Psoas muscle (tissue), 8 donors: ENCODE results near the gene RABGGTB. TPM values are rescaled to one million over a fixed set of nuclear protein-coding genes. Genes with fewer than 3 reads are reported as not detected.
"Not testable (repeated sequence)": the region's sequence is repeated elsewhere in the genome, so short reads cannot be mapped to it uniquely, and the experiment has no call there.

ENCODE experiments used
- ATAC-seq, 4 donors: fragments of 200-7000 bp; cut with Tn5 transposase; one replicate each; pipeline ENCODE4 v1.9.1; 2020; ENCODE audit warnings: moderate library complexity in 3 of 4, mild to moderate bottlenecking in 2 of 4
- DNase-seq, 2 donors: peaks; one replicate each; pipeline ENCODE4 v3.0.0-alpha.2; 2020
- H3K27ac ChIP-seq: fragments of 200-600 bp; one replicate; pipeline ENCODE4 v1.8.0; 2022
- H3K27me3 ChIP-seq, 3 donors: fragments of 200-600 bp in 1 of 3; one replicate each; pipeline versions ENCODE4 v1.6.1 to v1.8.0; 2013 to 2022; ENCODE audit warnings: low read length in 2 of 3, mild to moderate bottlenecking in 2 of 3, moderate library complexity in 1 of 3; ENCODE audit not compliant: insufficient read depth in 3 of 3
- H3K36me3 ChIP-seq, 2 donors: fragments of 200-600 bp in 1 of 2; one replicate each; pipeline versions ENCODE4 v1.6.1 to v1.8.0; 2013 to 2022; ENCODE audit warnings: low read depth in 1 of 2, mild to moderate bottlenecking in 1 of 2, moderate library complexity in 1 of 2; ENCODE audit not compliant: insufficient read depth in 1 of 2
- H3K4me1 ChIP-seq: fragments of 200-600 bp; one replicate; pipeline ENCODE4 v1.8.0; 2022
- H3K4me3 ChIP-seq: fragments of 200-600 bp; one replicate; pipeline ENCODE4 v1.8.0; 2022; ENCODE audit warnings: mild to moderate bottlenecking
- H3K9me3 ChIP-seq: fragments of 200-600 bp; one replicate; pipeline ENCODE4 v1.8.0; 2022
- WGBS, 3 donors: extraction: QIAGEN DNeasy Blood & Tissue Kit; methylation state at CpG; one replicate each; pipeline versions ENCODE4 v1.1.6 to v1.1.7; 2013; 5-methylcytosine and 5-hydroxymethylcytosine counted together
- intact Hi-C, 2 donors: fragments of 100-400 bp; cut with DNase I; formaldehyde crosslinking; loops; one replicate each; pipeline versions ENCODE4 v1.11.0 to v1.14.2; 2022
- long read RNA-seq, 2 donors: library from polyadenylated mRNA; unstranded; transcript quantifications; one replicate each; pipeline ENCODE4 v2.0.0, GENCODE V29; 2021
- polyA plus RNA-seq, 3 donors: library from polyadenylated mRNA; stranded (reverse); fragments of 200-250 nt; gene quantifications; one replicate each; pipeline ENCODE4 v1.2.3, GENCODE V29; 2013
- total RNA-seq, 4 donors: library from RNA; stranded (reverse); fragmentation: NEBNext Ultra II Directional in 2 of 4; extraction: Animal tissue kit (Norgen Biotek cat#: 25700) in 2 of 4; gene quantifications; one replicate each; pipeline versions ENCODE4 v1.2.1 to v1.2.4, GENCODE V29; 2021 to 2023
- TF ChIP-seq, protein P1 (sequence below): fragments of 200-600 bp; IDR thresholded peaks from one replicate; pipeline ENCODE4 v1.8.0; 2022; ENCODE audit warnings: antibody characterized with exemption
- donor health status: healthy with polysubstance abuse.
- donor health status: DM: no; HTN: no; CAD: no; lungs with moderate emphysema.
- donor health status: Bipolar disorder and iron deficiency.
- donor health status: healthy.
- donor health status: DM: yes; HTN: yes; CAD: no.
- donor health status: DM: no; HTN: no; CAD: no.
- donor health status: DM: no; HTN: no; CAD: no.
- donor health status: DM: yes; HTN: yes; CAD: no.

Gene RABGGTB
- total RNA-seq (100 to 1,000 TPM in 1 of 4 donors, 10 to 100 TPM in 3; 53.9 to 101 (median 80.2) TPM), polyA plus RNA-seq (10 to 100 TPM; 79.3 to 85.4 (median 83.7) TPM)
- long read RNA-seq, donor 1, transcript RABGGTB-201 (9 exons, 1,496 nt) = major isoform, 16 of 43 reads
- long read RNA-seq, donor 1, transcript RABGGTB-203 (2 exons, 1,177 nt) = minor isoform, 12 of 43 reads
- long read RNA-seq, donor 1, partial matches to known transcripts = 7 of 43 reads
- long read RNA-seq, donor 1, other reads (novel, unspliced or antisense) = 8 of 43 reads
- long read RNA-seq, donor 2, transcript RABGGTB-201 (9 exons, 1,496 nt) = major isoform, 42 of 140 reads
- long read RNA-seq, donor 2, transcript RABGGTB-203 (2 exons, 1,177 nt) = minor isoform, 22 of 140 reads
- long read RNA-seq, donor 2, partial matches to known transcripts = 17 of 140 reads
- long read RNA-seq, donor 2, other reads (novel, unspliced or antisense) = 57 of 140 reads

DNA sequence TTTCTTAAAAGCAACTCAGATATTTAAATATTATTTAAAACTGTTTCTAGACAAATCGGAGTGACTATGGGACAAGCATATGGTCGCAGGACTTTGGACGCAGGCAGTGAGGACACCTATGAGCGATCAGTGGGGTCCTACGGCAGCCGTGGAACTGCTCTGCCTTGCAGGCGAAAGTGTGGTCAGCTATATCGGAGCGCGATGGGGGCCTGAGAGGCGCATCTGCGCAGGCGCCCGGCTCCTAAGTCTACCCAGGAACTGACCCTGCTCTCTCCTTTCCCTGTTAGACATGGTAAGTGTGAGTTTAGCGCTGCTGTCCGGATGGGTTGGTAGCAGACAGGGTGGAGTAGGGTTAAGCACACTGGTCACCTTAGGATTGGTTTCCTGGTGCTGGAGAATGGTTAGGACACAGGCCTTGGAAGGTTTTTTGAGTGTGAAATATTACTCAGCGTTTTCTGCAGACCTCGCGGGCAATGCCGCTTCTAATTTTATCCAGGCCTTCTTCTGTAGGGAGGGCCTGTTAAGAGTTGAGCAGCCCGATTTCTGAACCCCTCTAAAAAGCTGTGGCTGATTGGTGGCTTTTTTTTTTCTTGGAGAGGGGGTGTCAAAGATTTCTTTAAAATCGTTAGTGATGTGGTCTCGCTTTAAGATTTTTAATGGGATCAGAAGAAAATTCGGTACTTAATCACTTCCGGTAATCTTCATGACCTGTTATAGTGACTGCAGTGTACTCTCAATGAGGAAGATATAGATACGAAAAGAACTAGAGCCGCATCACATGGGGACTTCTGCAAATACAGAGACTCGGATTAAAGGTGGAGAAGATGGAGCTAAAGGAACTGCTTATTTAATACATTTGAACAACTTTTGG is at the start of gene RABGGTB:
Gene RABGGTB, plus strand, starts transcription at position 274 of the 871 bp plus-strand sequence. Its CDS starts 16 bp downstream, at position 290.
- WGBS, 3 donors = 0% methylated on average over 28 of the region's 28 CpGs
- peaks cover 6 to 39% of the 10 kb centered on the region in 2 donors for H3K36me3 ChIP-seq
- H3K4me1 ChIP-seq = peaks cover 34% of the 10 kb centered on the region
- no peaks in the 10 kb centered on the region for H3K9me3 ChIP-seq
- H3K27ac ChIP-seq = peak within 1 kb of the TSS; percentile 97
- intact Hi-C loops = loop anchor here (2.0 to 5.0 kb wide), 2 partner anchors 63 to 64 kb away; partner anchors contain the start of gene ACADM (in 1 of the 2)
- peak; percentile 95 to 99 (median 99) for ATAC-seq
- peak within 1 kb of the TSS; percentile 89 for H3K4me3 ChIP-seq
- no peaks in the 10 kb centered on the region for H3K27me3 ChIP-seq
- TF ChIP-seq, protein P1, sequence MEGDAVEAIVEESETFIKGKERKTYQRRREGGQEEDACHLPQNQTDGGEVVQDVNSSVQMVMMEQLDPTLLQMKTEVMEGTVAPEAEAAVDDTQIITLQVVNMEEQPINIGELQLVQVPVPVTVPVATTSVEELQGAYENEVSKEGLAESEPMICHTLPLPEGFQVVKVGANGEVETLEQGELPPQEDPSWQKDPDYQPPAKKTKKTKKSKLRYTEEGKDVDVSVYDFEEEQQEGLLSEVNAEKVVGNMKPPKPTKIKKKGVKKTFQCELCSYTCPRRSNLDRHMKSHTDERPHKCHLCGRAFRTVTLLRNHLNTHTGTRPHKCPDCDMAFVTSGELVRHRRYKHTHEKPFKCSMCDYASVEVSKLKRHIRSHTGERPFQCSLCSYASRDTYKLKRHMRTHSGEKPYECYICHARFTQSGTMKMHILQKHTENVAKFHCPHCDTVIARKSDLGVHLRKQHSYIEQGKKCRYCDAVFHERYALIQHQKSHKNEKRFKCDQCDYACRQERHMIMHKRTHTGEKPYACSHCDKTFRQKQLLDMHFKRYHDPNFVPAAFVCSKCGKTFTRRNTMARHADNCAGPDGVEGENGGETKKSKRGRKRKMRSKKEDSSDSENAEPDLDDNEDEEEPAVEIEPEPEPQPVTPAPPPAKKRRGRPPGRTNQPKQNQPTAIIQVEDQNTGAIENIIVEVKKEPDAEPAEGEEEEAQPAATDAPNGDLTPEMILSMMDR = no peak
- peak; percentile 93 to 97 for DNase-seq

DNA sequence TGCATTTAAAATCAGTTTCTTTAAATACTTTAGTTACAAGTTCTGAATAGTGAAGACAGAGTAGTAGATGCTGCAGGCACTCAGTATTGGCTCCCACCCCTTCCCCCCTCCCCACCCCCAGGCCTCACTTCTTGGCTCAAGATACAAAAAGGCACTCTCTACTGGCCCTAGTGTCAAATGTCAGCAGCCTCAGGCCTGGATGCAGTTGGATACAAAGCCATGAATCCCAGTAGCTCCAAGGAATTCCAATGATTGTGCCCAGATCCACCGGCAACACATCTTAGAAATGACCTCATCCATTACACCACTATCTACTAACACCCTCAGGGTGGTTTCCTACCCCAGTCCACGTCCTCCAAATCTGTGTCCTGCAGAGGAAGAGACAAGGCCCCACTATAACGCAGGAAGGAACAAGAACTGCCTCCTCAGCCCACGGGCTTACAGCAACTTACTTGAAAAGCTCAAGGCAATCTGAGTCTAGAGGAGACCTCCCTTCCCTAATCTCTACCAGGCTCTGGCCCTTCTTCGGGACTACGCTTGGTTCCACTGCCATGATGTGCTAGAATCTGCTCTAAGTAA is 43.9 kb upstream of the RABGGTB start:
- ATAC-seq = peak in 1 of 4 donors; percentile 46
- intact Hi-C loops = no loop called here
- H3K36me3 ChIP-seq = peaks cover 6 to 95% of the 10 kb centered on the region in 2 donors
- DNase-seq = no peak
- H3K4me3 ChIP-seq = no peak overlapping the region
- H3K9me3 ChIP-seq = no peaks in the 10 kb centered on the region
- no peak overlapping the region for H3K27ac ChIP-seq
- 68 to 82% (median 77%) methylated on average over 6 of the region's 6 CpGs for WGBS, 3 donors
- no peaks in the 10 kb centered on the region for H3K27me3 ChIP-seq
- H3K4me1 ChIP-seq = no peaks in the 10 kb centered on the region
- TF ChIP-seq, protein P1 = no peak

DNA sequence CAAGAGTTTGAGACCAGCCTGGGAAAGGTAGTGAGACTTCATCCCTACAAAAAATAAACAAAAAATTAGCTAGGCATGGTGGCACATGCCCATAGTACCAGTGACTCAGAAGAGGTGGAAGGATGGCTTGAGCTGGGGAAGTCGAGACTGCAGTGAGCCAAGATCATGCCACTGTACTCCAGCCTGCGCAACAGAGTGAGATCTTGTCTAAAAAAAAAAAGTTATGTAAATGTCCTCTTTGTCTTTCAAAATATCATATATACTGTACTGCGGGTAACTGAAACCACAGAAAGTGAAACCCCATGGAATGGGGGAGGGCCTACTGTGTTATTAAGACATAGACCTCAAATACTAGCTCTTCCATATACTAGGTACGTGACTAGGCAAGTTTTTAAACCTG is 40.8 kb upstream of the RABGGTB start:
- Histone ChIP-seq H3K27me3 (no peaks in the 10 kb centered on the region), H3K4me3 (no peak overlapping the region), H3K27ac (no peak overlapping the region), H3K4me1 (no peaks in the 10 kb centered on the region), H3K36me3 (peaks cover 0 to 84% of the 10 kb centered on the region in 2 donors), H3K9me3 (no peaks in the 10 kb centered on the region)
- WGBS, 3 donors = 67 to 96% (median 95%) methylated on average over 4 of the region's 4 CpGs
- intact Hi-C loops = no loop called here
- ATAC-seq = no peak
- TF ChIP-seq, protein P1 = no peak
- DNase-seq = no peak

GRCh38 chr1:75757210-75757609 is 28.8 kb upstream of the RABGGTB start:
- intact Hi-C loops, H3K4me3 ChIP-seq, H3K27me3 ChIP-seq, H3K4me1 ChIP-seq, H3K27ac ChIP-seq, H3K9me3 ChIP-seq, ATAC-seq, DNase-seq: not testable (repeated sequence)
- peaks cover 2 to 63% of the 10 kb centered on the region in 2 donors for H3K36me3 ChIP-seq

DNA sequence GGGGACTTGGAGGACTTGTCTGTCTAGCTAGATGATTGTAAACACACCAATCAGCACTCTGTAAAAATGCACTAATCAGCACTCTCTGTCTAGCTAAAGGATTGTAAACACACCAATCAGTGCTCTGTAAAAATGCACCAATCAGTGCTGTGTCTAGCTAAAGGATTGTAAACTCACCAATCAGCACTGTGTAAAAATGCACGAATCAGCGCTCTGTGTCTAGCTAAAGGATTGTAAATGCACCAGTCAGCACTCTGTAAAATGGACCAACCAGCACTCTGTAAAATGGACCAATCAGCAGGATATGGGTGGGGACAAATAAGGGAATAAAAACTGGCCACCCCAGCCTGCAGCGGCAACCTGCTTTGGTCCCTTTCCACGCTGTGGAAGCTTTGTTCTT is 27.5 kb upstream of the RABGGTB start:
- intact Hi-C loops, H3K9me3 ChIP-seq, H3K4me3 ChIP-seq, H3K27me3 ChIP-seq, H3K4me1 ChIP-seq, H3K27ac ChIP-seq, ATAC-seq, DNase-seq: not testable (repeated sequence)
- H3K36me3 ChIP-seq = peaks cover 2 to 56% of the 10 kb centered on the region in 2 donors
- WGBS, 3 donors = 83 to 99% (median 99%) methylated on average over 4 of the region's 4 CpGs
